EL (cell line): ENCODE results near the gene SMTNL2.

ENCODE experiments used
- DNase-seq: peaks from one replicate; pipeline ENCODE4 v3.0.0-alpha.2; 2016

The SMTNL2 gene

DNA sequence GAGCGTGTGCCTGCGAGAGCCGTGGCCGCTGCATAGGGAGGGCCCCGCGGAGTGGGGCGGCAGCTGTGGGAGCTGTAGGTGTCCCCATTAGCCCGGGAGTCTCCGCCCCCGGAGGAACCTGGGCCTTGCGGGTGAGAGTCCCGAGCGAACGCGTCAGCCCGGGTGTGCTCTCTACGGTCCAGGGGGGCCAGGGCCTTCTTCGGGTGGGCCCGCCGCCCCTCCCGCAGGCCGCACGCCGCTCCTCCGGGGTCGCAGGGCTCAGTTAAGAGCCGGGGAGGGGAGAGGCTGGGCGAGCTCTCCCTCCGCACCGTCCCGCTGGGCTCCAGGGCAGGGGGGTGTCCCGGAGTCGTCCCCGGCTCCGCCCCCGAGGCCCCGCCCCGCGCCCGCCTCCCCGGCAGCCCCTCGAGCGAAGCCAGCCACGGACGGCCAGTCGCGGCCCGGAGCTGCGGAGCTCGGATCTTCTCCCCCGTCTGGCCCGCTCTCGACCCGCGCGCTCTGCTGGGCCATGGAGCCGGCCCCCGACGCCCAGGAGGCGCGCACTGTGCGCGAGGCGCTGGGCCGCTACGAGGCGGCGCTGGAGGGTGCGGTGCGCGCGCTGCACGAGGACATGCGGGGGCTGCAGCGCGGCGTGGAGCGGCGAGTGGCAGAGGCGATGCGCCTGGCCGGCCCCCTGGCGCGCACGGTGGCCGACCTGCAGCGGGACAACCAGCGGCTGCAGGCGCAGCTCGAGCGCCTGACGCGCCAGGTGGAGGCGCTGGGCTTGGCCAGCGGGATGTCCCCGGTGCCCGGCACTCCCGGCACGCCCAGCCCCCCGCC lies at the start of gene SMTNL2:
TSS of gene SMTNL2 (plus strand) at position 429 of the 816 bp plus-strand sequence. CDS start at position 506, 77 bp downstream.
- no peak for DNase-seq

DNA sequence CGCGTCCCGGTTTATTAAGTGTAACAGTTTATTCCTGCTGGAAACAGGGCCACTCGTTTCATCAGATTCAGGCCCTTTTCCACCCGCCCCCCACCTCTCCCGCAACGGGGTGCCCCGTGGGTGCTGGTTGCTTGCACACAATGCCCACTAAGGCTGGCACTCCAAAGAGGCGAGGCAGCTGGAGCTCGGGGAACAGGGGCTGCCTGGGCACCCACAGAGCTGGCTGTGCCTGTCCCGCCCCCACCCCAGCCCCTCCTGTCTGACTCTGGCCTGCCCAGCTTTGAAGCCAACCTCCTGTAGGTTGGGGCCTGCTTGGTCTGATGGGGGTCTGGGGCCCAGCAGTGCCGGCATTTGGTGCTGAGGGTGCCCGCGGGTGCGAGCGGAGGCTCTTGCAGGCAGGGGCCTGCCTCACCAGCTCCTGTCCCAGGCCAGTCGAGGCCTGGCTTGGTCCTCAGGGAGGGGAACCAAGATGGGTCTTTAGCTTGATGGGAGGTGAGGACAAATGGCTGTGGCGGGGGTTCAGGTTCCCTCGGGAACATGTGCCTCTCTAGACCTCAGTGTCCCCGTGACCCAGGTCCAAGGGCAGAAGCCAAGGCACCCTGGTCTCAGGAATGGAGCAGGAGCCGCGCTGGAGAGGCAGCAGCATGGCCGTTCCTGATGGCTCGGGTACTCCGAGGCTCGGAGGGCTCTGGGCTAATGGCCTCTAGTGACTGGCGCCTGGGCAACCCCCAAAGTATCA lies 49.2 kb upstream of the SMTNL2 start:
- no peak for DNase-seq

DNA sequence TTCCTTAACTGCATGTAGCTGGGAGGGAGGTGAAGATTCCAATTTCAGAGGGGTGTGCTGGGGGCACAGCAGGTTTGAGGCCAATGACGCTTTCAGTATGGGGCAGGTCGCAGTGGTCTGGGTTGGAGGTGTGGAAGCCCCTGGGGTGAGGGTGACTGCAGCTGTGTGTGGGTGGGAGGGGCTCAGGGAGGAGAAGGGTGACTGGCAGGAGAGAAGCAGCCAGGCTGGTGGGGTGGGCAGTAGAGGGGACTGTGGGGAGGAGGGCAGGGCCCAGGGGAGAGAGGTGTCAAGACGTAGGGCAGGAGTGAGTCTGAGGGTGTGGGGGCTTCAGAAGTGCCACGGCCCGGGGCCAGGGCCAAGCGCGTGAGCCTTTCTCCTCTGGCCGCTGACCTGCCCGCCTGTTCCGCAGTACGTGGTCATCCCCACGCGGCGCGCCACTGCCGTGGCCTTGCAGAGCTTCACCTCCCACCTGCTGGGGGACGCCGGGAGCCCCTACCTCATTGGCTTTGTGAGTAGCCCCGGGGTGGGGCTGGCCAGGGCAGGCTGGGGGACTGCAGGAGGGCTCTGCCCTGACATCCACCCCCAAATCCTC lies 48.6 kb upstream of the SMTNL2 start:
- DNase-seq, result no peak

DNA sequence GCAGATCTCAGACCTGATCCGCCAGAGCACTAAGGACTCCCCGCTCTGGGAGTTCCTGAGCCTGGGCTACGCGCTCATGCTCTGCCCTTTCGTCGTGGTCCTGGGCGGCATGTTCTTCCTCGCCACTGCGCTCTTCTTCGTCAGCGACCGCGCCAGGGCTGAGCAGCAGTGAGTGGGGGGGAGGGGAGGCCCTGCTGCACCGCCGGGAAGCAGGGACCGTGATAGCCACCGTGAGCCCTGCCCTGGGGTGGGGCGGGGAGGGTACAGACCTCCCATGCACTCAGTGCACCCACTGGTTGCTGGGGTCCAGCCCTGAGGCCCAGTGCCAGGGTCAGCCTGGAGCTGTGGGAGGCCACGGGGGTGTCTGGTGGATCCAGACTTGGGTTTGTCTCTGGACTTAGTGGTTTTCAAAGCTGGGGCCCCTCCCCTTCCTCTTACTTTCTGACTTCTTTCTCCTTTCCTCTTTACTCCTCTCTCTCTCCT lies 48.0 kb upstream of the SMTNL2 start:
- DNase-seq, result no peak

DNA sequence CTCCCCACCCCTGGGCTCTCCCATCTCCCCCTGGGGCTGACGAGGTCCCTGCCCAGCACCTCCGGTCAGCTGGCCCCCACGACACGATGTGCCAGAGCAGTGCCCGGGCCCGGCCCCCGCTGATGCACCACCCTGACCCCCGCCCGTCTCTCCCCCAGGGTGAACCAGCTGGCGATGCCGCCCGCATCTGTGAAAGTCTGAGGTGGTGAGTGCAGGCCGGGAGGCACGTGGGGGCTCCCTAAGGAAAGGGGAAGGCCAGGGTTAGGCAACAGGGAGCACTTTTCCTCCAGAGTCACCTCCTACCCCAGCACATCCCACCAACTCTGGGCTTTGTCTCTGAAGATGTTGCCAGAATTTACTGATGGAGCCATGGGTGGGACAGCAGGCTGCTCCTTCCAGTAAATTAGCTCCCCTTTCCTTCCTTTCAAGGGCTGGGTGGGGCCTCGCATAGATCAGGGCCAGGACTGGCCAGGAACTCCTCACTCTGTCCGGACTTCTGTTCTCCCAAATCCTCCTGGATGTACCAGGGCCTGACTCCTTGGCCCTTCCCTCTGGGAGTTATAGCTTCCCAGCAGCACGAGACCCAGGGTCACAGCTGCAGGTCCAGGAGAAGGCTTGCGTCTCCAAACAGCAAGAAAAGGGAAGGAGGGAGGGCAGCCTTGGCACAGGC lies 47.5 kb upstream of the SMTNL2 start:
- no peak for DNase-seq

DNA sequence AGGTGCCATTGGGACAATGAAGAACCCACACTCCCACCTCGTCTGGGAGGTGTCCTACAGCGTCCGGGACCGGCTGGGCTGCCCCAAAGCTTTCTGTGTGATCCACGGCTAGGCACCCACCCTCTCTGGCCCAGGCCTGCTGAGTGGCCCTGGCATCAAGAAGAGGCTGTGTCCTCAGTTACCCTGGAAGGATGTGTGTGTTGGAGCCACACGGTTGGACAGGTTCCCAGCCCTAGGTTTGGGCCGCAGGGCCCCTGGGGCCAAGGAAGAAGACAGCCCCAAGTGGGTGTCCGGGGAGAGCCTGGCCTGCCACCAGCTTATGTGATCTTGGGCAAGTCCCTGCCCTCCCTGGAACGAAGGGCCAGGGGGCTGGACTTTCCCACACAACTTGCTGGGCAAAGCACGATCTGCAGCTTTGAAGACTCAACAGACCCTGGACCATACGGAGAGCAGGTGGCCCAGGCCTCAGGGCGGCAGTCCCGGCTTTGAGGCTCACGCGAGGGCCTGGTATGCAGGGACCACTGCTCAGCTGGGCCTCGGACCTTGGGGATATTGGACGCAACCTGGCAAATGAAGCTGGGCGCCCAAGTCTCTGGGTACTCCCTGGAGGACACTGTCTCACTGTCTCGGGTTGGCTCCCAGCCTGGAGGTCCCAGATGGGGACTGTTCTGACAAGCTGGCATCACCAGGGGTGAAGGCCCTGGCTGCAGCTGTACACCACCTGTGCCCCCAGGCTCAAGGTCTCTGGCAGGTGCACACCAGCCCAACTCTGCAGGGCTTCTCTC lies 46.7 kb upstream of the SMTNL2 start:
- DNase-seq, result no peak

DNA sequence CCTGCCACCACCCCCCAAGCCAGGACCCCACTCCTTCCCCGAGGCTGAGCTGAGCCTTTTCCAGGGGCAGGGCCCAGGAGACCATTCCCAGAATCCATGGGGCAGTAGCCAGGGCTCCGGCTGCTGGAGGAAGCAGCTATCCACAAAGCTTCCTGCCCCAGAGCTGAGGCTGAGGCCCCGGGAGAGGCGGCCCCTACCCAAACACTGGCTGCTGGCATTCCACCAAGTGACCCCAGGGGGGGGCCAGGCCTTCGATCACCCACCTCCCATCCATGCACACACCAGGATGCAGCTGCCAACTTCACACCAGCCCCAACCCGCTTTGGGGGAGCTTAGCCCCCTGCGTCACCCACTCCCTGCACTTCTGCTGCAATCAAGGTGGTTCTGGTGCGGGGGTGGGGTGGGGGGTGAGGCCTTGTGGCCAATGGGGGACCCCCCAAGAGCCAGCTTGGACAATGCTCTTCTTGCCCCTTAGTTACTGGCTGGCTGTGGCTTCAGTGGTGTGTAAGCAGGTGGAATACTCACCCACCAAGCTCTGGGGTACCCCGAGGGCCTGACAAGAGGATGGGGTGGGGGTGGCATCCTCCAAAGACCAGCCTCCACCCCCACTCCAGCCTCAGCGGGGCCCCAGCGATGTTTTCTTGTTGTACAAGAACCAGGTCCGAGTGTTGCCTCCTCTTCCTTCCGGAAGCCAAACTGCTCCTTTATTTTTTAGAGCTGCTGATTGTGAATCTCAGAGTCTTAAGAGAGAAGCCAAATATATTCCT lies 45.9 kb upstream of the SMTNL2 start:
- no peak for DNase-seq

DNA sequence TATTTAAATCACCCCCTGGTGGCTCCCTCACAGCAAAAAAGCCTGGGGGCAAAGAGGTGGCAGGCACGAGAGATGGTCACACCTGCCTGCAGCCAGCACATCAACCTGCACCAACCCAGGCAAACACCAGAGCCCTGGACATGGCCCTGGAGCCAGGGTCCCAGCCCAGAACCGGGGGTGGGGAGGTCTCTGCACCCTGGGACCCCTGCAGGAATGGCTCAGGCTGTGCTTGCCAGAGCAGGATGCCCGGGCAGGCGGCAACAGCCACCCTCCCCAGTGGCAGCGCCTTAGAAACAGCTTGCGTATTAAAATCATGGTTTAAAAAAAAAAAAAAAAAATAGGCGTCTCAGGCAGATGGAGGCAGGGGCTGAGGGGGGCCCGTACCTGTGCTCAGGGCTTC lies 45.3 kb upstream of the SMTNL2 start:
- DNase-seq, result no peak

DNA sequence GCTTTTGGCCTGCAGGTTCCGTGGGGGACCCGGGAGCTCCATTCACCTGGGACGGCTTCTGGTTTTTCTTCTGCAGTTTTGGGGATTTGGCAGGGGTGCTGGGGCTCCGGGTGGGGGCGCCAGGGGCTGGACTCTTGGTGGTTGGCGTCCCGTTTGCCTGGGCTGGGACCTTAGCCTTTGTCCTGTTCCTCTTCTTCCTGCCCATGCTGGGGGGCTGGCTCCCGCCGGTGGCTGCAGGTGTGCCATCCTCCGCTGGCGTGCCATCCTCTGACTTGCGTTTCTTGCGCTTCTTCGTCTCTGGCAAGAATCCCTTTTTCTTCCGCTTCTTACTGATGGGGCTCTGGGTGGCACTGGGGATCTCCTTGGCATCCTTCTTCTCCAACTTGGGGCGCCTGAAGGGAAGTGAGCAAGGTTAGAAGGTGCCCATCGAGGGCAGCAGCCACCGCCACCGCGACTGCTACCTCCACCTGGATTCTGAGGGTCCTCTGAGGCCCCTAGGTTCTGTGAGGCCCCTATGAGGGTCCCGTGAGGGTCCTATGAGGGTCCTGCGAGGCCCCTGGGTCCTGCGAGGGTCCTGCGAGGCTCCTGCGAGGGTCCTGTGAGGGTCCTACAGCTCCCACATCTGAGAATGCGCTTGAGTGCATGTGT lies 44.6 kb upstream of the SMTNL2 start:
- no peak for DNase-seq

DNA sequence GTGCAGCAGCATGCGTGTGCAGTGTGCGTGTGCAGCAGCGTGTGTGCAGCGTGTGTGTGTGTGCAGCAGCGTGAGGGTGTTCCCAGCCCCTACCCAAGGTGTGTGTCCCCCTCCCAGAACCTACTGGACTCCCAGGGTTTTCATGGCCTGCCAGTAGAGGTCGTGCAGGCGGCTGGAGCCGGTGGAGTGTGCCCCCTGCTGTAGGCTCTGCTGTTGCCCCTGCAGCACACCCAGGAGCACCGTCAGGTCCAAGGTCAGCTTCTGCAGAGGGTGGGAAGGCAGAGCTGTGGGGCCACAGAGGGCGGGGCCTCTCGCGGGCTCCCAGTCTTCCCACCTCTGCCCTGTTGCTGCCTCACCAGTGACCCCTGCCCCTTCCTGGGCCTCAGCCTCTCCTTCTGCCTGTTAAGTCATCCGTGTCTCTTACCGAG lies 44.1 kb upstream of the SMTNL2 start:
- no peak for DNase-seq

DNA sequence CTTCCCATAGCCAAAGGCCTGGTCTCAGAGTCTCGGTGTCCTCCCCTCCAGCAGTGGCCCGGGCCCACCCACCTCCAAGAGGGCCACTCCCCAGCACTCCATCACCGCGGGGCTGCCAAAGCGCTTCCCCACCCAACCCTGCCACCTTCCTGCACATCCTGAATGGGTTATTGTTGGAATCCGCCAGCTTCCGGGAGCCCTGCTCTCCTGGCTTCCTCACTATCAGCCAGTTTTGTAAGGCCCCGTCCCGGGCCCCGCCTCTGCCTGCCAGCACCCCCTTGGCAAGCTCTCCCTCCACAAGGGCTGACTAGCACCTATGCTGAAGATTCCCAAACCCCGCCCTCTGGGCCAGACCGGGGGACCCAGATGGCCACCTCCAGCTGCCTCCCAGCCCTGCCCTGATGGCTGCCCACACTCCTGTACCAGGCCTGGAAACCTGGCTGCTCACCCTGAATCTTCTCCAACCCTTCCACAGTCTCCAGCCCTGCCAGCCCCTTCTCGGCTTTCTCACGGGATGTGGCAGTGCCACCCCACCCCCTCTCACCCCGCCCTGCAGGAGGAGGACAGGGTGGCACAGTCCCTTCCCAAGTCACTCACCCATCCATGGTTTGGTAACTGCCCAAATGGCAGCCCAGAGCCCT lies 43.5 kb upstream of the SMTNL2 start:
- DNase-seq, result no peak

DNA sequence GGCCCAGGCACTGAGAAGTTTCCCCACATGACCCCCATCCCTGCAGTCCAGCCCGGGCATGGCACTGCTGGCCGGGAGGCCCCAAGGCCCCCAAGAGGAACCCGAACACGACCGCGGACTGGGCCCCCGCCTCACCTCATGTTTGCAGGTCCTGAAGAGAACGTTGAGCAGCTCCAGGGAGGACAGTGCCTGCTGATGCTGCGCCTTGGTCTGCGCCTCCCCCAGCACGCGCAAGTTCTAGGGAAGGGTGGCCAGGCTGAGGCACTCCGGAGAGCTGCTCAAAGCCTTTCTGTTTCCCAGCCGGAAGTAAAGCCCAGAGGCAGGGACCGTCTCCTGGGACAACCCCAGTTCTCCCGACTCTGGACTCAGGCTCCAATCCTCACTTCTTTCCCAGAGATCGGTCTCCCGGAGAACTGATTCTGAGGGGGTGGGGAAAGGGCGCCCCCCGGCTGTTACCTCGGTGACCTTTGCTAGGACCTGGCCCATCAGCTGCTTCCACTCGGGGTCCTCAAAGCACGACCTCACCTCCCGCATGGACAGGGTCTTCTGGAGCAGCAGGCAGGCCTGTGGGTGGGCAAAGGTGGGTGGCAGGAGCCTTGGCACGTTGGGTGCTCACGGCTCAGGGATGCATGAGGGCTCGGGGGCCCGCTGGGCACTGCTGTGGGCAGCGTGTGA lies 42.9 kb upstream of the SMTNL2 start:
- DNase-seq, result no peak

DNA sequence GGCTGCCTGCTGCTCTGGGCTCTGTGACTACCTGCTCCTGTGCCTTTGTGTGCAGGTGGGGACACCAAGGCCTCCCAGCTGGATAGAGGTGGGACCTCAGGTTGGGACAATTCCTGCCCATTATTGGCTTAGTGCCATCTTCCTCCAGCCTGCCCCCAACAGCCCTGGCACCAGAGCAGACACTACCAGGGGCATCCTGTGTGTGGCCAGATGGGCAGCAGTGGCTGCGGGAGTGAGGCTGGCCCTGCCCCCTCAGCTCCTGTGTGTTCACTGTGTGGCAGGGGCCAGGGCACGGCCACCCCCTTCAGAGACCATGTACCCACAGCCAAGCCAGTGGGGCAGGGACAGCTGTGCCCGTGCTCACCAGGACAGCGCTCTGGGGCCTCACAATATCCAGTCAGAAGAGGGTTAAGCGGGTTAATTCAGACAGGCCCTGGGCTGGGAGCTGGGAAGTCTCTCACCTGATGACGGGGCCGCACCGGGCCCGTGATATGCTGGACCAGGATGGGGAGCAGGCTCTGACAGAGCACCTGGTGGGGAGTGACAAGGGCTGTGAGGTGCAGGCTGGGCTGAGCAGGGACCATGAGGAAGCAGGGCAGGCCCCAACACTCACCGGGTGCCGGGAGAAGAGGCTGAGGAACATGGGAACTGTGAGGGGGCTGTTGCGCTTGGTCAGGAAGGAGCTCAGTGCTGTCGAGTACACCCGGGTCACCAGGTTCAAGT lies 42.2 kb upstream of the SMTNL2 start:
- DNase-seq, result no peak

DNA sequence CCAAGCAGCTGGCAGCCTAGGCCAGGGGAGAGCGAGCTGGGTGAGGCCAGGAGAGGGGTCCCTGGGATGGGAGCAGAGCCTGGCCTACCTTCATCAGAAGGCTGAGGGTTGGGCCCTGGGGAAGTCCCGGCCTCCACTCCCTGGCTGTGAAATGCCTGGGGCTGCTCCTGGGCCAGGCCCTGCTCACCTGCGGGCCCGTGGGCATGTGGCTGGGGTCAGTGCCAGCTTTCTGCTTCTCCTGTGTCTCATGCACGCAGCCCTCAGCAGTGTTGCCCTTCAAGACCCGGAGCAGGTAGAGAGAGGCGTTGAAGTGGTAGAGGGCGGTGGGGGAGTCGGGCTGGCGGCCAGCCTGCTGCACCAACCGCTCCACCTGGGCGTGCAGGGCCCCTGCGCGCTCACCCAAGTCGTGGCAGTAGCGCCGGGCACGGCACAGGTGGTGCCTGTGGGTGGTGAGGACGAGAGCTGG lies 41.6 kb upstream of the SMTNL2 start:
- no peak for DNase-seq

DNA sequence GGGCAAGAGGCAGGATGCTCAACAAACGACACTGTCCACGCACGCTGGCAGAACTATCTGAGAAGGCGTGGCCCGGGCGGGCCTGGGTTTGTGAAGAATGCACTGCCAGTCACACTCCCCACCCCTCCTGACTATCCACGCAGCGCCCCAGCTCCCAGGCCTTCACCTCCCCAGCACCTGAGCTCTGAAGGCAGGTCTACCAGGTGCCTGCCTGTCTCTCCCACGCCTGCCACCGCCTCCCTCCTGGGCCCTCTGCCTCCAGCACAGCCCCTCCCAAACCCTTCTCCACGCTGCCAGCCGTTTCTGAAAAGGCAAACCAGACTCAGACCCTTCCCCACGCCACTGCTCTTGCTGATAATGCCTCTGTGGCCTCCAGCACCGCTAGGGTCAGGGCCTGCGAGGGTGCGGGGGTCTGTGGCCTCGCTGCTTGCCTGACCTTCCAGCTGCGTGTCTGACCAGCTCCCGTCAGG lies 40.7 kb upstream of the SMTNL2 start:
- no peak for DNase-seq

DNA sequence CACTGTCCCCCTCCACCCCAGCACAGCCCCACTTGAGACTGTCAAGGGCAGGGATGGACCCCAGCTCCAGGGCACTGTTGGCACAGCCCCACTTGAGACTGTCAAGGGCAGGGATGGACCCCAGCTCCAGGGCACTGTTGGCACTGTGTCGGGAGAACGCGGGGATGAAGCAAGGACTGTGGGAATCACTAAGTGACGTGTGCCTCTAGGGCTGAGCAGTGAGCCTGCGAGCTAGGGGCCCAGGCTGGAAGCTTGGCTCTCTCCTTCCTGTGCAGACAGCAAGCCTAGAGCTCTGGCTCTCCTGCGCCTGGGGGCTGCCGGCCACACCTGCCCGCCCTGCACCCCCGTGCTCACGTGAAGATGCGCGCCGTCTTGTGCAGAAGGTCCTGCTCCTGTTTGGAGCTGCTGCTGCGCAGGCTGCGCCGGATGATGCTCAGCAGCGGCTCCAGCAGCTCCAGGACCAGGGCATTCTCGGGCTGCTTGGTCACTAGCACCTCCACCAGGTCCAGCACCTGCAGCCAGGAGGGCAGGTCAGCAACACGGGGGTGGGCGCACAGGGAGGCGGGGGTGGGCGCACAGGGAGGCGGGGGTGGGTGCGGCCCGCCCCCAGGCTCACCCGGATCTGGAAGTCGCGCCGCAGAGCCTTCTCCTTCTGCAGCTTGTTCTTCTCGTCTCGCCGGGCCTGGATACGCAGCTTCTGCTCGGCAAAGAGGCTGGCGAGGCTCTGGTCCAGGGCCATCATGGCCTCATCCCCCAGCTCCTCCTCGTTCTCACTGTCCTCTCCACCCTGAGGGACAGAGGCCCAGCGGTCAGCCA lies 40.0 kb upstream of the SMTNL2 start:
- no peak for DNase-seq

DNA sequence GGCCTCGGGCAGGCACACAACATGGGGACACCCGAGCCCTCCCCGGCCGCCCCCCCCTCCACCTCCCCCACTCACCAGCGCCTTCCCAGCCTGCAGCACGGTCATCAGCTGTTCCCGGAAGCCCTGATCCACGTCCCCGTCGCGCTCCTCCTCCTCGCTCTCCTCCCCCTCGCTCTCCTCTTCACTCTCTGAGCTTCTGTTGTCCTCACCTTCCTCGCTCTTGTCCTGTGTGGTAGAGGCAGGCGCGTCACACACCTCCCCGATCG lies 39.4 kb upstream of the SMTNL2 start:
- no peak for DNase-seq

DNA sequence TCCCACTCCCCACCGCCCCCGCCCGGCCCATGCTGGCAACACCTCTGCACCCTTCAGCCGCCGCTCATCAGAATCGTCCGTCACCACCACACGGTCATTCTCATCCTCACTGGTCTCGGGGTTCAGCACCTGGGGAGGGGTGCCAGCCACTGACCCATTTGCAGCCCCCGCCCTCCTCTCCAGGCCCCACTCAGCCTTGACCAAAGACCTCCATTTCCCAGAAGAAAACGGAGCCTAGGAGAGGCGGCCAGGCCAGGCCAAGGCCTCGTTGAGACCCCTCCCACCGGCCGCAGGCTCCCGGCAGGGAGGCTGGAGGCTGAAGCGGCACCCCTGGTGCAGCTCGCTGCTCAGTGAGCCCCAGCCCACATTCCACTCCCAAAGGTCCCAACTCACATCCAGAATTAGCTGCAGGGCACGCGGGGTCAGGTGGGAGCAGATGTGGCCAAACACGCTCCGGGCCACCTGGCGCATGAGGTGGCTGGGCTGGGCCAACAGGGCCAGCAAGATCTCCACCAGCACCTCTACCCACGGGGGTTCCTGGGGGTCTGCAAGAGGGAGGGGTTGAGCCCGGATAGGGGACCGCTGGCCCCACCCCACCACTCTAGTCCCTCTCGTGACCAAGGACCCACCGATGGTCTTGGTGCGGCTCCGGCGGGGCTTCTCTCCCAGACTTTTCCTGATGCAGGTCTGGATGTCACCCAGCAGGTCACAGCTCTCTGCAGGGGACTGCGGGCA lies 38.9 kb upstream of the SMTNL2 start:
- DNase-seq, result no peak
